ENCODE data around the gene SEC14L5.

GRCh38 chr16:5054876-5055865 lies 97.0 kb downstream of the SEC14L5 start:
- TF ChIP-seq ZBTB1 (tag by site-specific recombination; IDR thresholded peaks at IDR 0.05) (no peak), CTCF (tag by site-specific recombination; IDR thresholded peaks at IDR 0.05) (no peak), SETDB1 (IDR thresholded peaks at IDR 0.05; ENCODE audit: insufficient read length, low read length) (no peak), GLI2 (tag by site-specific recombination; IDR thresholded peaks at IDR 0.05; ENCODE audit: borderline replicate concordance, low read depth) (no peak), ZNF398 (tag by site-specific recombination; IDR thresholded peaks at IDR 0.05) (no peak), ZNF560 (tag by site-specific recombination; IDR thresholded peaks at IDR 0.05; ENCODE audit: borderline replicate concordance) (no peak)

Data from HEK293 (cell line).